Amniotic stem cell (primary cell): ENCODE measurements around the gene MAD1L1.
A peak's percentile ranks its signal among the peaks of the same experiment; 100 is the strongest.

Experiments used
- DNase-seq: peaks from one replicate; lab custom pipeline; 2025; lab: John Stamatoyannopoulos, UW

Gene MAD1L1

DNA sequence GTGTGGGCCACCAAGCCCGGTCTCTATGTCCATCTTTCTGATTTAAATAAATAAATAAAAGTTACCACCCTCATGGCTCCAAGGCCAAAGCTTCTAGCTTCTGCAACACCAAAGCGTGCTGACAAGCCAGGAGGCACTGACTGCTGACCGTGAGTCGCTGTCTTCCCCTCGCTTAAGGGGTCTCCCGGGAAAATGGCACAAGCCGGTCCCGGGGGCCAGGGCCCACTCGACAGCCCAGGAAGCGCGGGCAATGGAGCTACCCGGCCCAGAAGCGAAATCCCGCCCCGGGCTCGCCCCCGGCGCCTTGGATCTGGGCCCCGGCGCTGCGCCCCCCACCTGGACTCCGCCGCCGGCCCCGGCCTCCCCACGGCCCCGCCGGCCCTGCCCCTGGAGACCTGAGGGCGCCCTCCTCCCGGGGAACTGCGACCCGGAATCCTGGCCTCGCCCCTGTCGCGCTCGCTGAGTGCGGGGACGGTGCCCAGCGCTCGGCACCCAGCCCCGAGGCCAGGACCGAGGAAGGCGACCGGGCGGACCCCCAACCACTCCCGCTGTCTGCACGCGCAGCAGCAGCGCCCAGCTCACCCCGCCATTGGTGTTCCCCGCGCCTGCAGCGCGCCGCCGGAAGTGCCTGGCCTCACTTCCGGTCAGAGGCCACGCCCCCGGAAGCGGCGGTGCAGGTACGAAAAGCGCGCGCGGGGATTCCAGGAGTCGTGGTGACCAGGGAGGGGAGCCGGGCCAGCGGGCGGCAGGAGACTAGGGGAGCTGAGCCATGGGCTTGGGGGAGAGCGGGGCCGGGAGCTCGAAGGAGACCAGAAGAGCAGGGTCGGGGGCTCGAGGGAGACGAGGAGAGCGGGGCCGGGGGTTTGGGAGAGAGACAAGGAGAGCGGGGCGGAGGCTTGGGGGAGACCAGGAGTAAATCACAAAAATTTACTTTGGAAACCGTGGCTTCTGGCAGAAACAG, 9.1 kb upstream of the MAD1L1 start, which contains the start of the genes MRM2 and NUDT1:
TSS of gene MRM2 (minus strand) at position 626 of the 961 bp plus-strand sequence. CDS start at position 590, 36 bp downstream.
TSS of gene NUDT1 (plus strand) at position 647 of the 961 bp plus-strand sequence. CDS start 2,349 bp downstream, outside the sequence.
- peak; percentile 44 for DNase-seq

GRCh38 chr7:2239242-2239641, 6.5 kb upstream of the MAD1L1 start:
- DNase-seq: no peak

DNA sequence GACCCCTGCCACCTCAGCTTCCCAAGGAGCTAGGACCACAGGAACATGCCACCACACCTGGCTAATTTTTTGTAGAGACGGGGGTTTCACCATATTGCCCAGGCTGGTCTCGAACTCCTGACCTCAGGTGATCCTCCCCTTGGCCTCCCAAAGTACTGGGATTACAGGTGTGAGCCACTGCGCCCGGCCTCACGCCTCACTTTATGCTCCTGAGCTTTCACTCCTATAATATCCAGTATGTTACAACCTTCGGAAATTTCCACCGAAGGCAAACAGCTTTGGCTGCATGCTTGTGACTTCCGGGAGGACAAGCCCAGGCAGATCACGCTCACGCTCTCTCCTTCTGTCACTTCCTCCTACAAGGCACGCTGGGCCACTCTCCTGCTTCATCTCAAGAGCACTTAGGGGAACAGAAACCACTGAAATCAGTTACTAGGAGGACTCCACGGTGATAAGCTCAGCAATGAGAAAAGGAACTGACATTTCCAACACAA, 4.4 kb upstream of the MAD1L1 start:
- no peak for DNase-seq

DNA sequence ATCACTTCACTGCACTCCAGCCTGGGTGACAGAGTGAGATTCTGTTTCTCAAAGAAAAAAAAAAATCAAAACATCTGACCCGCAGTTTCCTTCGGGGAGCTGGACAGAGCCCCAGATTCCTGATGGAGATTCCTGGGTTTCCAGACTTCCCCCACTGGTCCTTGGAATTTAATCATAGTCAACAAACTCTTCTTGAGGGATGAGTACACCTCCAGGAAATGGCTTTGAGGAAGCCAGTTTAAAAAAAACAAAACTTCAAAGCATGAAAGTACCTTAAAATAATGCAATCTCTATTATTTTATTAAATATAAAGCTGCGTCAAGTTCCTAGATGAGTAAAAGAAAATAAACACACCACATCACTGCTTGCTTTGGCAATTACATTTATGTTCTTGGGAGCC, 1.2 kb upstream of the MAD1L1 start:
- no peak for DNase-seq

DNA sequence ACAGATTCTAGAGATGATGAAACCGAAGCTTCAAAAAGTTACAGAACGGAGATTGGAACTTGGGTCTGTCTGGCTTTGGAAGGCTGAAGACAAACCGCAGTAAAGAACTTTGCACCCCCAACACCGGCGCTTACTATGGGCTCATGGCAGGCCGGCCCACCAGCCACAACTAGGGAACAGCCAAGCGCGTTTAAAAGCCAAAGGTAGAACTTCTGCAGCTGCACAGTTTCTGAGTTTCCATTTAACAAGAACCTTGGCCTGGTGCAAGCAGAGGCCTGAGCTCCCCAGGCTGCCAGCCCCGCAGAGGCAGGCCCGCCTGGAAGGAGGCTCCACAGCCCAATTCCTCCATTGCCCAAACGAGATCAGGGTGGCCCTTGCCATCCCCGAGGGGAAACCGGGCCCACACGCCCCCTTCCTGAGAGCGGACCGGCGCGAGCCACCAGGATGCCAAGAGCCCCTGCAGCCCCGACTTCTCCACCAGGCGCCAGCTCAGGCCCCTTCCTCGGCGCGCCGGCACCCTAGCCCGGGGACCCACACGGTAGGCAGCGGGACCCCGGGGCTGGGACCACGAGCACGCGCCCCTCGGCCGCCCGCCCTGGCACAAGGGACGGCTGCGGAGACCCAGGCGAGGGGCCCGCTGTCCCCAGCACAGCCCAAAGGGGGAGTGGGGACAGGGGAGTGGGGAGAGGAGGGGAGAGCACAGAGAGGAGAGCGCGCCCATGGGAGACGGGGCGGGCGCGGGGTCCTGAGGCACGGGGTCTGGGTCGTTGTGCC, 566 bp downstream of the MAD1L1 start:
- no peak for DNase-seq

DNA sequence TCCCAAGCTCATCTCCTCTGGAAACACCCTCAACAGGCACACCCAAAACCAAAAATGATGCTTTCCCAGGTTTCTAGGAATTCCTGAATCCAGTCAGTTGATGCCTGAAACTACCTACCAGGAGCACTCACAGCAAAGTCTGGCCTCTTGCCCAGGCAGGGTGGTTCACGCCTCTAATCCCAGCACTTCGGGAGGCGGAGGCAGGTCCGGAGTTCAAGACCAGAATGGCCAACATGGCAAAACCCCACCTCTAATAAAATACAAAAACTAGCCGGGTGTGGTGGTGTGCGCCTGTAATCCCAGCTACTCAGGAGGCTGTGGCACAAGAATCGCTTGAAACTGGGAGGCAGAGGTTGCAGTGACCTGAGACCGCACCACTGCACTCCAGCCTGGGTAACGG, 1.9 kb downstream of the MAD1L1 start:
- no peak for DNase-seq

GRCh38 chr7:2230226-2230625, 2.5 kb downstream of the MAD1L1 start:
- no peak for DNase-seq

DNA sequence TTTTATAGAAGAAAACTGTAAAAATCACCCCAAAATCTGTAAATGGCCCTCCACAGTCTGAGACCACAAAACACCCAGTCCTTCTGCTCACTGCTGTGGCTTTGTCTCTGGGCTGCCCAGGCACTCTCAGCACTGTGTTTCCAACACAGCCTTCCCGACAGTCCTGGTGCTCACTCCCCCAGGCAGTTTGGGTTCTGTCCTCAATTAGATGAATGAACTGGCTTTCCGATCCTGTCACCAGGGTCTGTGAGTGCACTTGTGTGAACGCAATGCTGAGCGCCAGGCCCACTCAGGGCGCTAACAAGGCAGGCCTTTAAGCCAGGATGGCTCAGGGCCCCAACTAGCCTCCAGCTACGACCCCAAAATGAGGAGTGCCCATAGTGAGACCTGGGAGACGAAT, 3.3 kb downstream of the MAD1L1 start:
- no peak for DNase-seq

DNA sequence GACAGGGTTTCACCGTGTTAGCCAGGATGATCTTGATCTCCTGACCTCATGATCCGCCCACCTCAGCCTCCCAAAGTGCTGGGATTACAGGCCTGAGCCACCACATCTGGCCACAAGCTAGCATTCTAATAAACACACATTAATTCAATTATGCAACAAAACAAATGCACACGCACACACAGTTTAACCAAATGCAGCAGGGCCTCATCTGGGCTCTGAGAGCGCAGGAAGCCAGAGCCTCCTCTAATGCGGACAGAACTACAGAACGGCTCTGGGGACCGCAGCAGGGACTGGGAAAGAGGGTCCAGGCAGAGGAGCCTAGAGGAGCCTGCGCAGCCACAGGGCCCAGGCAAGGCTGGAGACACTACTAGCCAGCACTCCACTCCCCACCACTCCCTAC, 3.8 kb downstream of the MAD1L1 start:
- no peak for DNase-seq

DNA sequence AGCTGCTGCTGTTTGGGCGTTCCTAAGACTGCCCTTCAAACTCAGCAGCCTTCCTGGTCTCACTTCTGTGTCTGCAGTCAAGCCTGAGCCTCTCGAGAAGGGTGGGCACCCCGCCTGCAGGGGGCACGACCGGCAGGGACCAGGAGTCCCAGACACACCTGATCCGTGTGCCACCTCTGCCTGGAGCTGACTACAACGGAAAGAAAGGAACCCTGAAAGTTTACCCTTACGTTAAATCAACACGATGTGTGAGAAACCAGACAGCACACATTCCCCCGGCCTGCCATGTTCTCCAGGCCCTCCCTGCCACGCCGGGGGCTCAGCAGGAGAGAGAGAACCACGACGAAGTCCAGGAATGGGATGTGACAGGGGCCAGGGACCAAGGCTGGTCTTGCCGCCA, 5.0 kb downstream of the MAD1L1 start:
- no peak for DNase-seq

DNA sequence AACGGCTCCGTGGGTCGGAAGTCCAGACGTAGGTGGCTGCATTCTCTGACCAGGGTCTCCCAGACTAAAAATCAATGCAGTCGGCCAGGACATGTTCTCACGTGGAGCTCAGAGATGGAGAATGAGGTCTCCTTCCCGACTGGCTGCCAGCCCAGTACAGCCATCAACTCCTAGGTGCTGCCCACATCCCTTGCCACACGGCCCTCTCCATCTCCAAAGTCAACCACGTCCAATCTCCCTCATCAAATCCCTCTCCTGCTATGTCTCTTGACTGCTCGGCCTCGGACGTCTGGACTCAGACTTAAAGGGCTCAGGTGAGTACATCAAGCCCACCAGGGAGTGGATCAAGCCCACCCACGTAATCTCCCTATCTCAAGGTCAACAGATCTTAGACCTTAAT, 6.9 kb downstream of the MAD1L1 start:
- DNase-seq: no peak

DNA sequence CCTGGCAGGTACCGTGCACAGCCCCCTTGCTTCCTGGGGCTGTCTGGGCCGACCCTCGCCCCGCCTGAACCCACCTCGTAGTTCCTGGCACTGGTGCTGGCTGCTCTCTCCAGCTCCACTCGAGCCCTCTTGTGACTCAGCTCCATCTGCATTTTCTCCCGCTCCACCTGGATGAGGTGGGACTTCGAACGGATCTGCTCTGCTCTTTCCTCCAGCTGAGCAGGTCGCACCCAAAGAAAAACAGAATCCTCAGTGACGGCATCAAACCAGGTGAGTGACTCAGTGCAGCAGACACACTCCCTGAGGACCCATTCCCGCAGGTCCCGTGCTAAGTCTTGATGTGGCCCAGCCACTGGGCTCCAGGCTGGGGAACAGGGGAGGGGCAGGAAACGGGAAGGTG, 7.4 kb downstream of the MAD1L1 start:
- DNase-seq: no peak

DNA sequence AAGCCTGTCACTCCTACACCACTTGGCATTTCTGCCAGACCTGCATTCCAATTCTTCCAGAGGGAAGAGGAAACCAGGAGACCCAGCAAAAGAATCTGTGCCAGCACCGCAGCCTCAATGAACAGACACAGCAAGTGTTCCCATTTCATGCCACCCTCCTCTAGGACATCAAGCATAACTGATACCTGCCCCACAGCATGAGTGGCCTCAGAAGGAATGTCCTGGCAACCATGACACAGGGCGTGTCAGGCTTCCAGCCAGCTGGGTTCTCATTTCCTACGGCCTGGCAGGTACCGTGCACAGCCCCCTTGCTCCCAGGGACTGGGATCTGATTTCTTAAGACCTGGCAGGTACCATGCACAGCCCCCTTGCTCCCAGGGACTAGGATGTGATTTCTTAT, 7.8 kb downstream of the MAD1L1 start:
- no peak for DNase-seq

- no peak for DNase-seq
Measured at GRCh38 chr7:2224491-2224928, 8.2 kb downstream of the MAD1L1 start.

GRCh38 chr7:2223321-2223720, 9.4 kb downstream of the MAD1L1 start:
- no peak for DNase-seq

- no peak for DNase-seq
Measured at GRCh38 chr7:2222516-2222915, 10.2 kb downstream of the MAD1L1 start.

DNA sequence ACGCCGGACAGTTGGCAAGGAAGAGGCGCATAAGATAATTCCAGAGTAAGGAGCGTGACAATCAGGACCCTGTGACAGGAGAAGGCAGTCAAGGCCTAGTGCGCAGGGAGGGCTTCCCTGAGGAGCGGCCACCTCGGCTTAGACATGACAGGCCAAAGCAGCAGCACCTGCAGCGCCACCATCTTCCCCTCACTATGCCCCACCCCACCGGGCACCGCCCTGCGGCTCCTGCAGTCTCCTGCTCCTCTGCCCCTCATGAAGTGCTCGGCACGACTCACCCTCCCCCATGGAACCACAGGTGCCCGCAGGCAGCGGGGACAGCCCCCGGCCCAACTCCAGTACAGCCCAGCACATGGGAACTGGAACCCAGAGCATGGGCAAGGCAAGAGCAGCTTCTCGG, 11.8 kb downstream of the MAD1L1 start:
- no peak for DNase-seq

- DNase-seq: no peak
Measured at GRCh38 chr7:2220506-2220905, 12.2 kb downstream of the MAD1L1 start.

- DNase-seq: no peak
Measured at GRCh38 chr7:2220030-2220429, 12.7 kb downstream of the MAD1L1 start.

GRCh38 chr7:2219606-2220005, 13.1 kb downstream of the MAD1L1 start:
- no peak for DNase-seq

- DNase-seq: no peak
Measured at GRCh38 chr7:2219136-2219535, 13.6 kb downstream of the MAD1L1 start.

GRCh38 chr7:2218444-2218785, 14.3 kb downstream of the MAD1L1 start:
- DNase-seq: no peak
